T follicular helper cell (primary cell): ENCODE data around the gene ELAC2.
"Not testable (repeated sequence)": the region's sequence is repeated elsewhere in the genome, so short reads cannot be mapped to it uniquely, and the experiment has no call there.

Experiments used
- DNase-seq: peaks from one replicate; pipeline ENCODE4 v3.0.0-alpha.2; 2020; ENCODE audit warnings: low read depth

The ELAC2 gene

GRCh38 chr17:12990041-12990808 lies 27.6 kb downstream of the ELAC2 start:
- no peak for DNase-seq

GRCh38 chr17:12987120-12987519 lies 30.7 kb downstream of the ELAC2 start:
- no peak for DNase-seq

- DNase-seq: no peak
Measured at GRCh38 chr17:12985431-12986293, 32.2 kb downstream of the ELAC2 start.

- no peak for DNase-seq
Measured at GRCh38 chr17:12983991-12984884, 33.6 kb downstream of the ELAC2 start.

GRCh38 chr17:12982224-12982623 lies 35.6 kb downstream of the ELAC2 start:
- no peak for DNase-seq

GRCh38 chr17:12979826-12980500 lies 37.9 kb downstream of the ELAC2 start:
- no peak for DNase-seq

GRCh38 chr17:12979246-12979645 lies 38.6 kb downstream of the ELAC2 start:
- no peak for DNase-seq

- DNase-seq: not testable (repeated sequence)
Measured at GRCh38 chr17:12978787-12979186, 39.0 kb downstream of the ELAC2 start.

- DNase-seq: no peak
Measured at GRCh38 chr17:12977008-12977751, 40.6 kb downstream of the ELAC2 start.

GRCh38 chr17:12974005-12974531 lies 43.8 kb downstream of the ELAC2 start:
- no peak for DNase-seq

GRCh38 chr17:12973496-12974004 lies 44.3 kb downstream of the ELAC2 start:
- DNase-seq: no peak

GRCh38 chr17:12967962-12968361 lies 49.9 kb downstream of the ELAC2 start:
- DNase-seq: no peak

GRCh38 chr17:12966413-12966812 lies 51.4 kb downstream of the ELAC2 start:
- DNase-seq: no peak

- DNase-seq: no peak
Measured at GRCh38 chr17:12965988-12966387, 51.8 kb downstream of the ELAC2 start.

- no peak for DNase-seq
Measured at GRCh38 chr17:12964840-12965239, 53.0 kb downstream of the ELAC2 start.

GRCh38 chr17:12964162-12964561 lies 53.7 kb downstream of the ELAC2 start:
- no peak for DNase-seq

- DNase-seq: no peak
Measured at GRCh38 chr17:12963505-12963904, 54.3 kb downstream of the ELAC2 start.

GRCh38 chr17:12961655-12962054 lies 56.2 kb downstream of the ELAC2 start:
- no peak for DNase-seq

GRCh38 chr17:12959441-12959840 lies 58.4 kb downstream of the ELAC2 start:
- no peak for DNase-seq

GRCh38 chr17:12958786-12959185 lies 59.0 kb downstream of the ELAC2 start:
- no peak for DNase-seq
